Mesendoderm (in vitro differentiated cells): ENCODE results near the gene POU3F3.

Experiments
- DNase-seq: peaks from one replicate; pipeline ENCODE4 v3.0.0; 2013
- H2AK5ac ChIP-seq: 2 replicates; pipeline ENCODE4 v1.6.1; 2013; ENCODE audit warnings: low read length, inconsistent platforms
- H2BK120ac ChIP-seq: 2 replicates; pipeline ENCODE4 v1.6.1; 2013; ENCODE audit warnings: low read depth, mild to moderate bottlenecking, low read length, moderate library complexity, mixed read lengths
- H2BK15ac ChIP-seq: replicated peaks from 2 replicates; pipeline ENCODE4 v1.6.1; 2013; ENCODE audit warnings: low read depth, mild to moderate bottlenecking, moderate library complexity
- H2BK5ac ChIP-seq: 2 replicates; pipeline ENCODE4 v1.6.1; 2013; ENCODE audit warnings: low read length, inconsistent platforms
- H3K18ac ChIP-seq: 2 replicates; pipeline ENCODE4 v1.6.1; 2013; ENCODE audit warnings: mild to moderate bottlenecking, low read length, mixed read lengths
- H3K23ac ChIP-seq: one replicate; pipeline ENCODE4 v1.6.1; 2013; ENCODE audit warnings: low read length
- H3K27ac ChIP-seq: 2 replicates; pipeline ENCODE4 v1.5.1; 2013; ENCODE audit warnings: low read depth, mild to moderate bottlenecking, inconsistent platforms, low read length, moderate library complexity
- H3K27me3 ChIP-seq: 2 replicates; pipeline ENCODE4 v1.6.1; 2013; ENCODE audit warnings: low read length, control low read depth, mild to moderate bottlenecking, inconsistent platforms; ENCODE audit not compliant: insufficient read depth, poor library complexity
- H3K36me3 ChIP-seq: 2 replicates; pipeline ENCODE4 v1.6.1; 2013; ENCODE audit warnings: low read length, inconsistent platforms; ENCODE audit not compliant: control insufficient read depth, insufficient read depth
- H3K4ac ChIP-seq: one replicate; pipeline ENCODE4 v1.6.1; 2013; ENCODE audit warnings: low read depth, mild to moderate bottlenecking, low read length, moderate library complexity
- H3K4me1 ChIP-seq: 2 replicates; pipeline ENCODE4 v1.6.1; 2013; ENCODE audit warnings: low read depth, low read length, inconsistent platforms; ENCODE audit not compliant: control insufficient read depth
- H3K4me2 ChIP-seq: 2 replicates; pipeline ENCODE4 v1.6.1; 2013; ENCODE audit warnings: low read length
- H3K4me3 ChIP-seq: 2 replicates; pipeline ENCODE4 v1.5.1; 2013; ENCODE audit warnings: mild to moderate bottlenecking, low read length
- H3K56ac ChIP-seq: one replicate; pipeline ENCODE4 v1.6.1; 2013; ENCODE audit warnings: low read length
- H3K79me1 ChIP-seq: 2 replicates; pipeline ENCODE4 v1.6.1; 2013; ENCODE audit warnings: low read length, inconsistent platforms
- H3K79me2 ChIP-seq: 2 replicates; pipeline ENCODE4 v1.6.1; 2013; ENCODE audit warnings: mild to moderate bottlenecking, low read length; ENCODE audit not compliant: control insufficient read depth, insufficient read depth
- H3K9ac ChIP-seq: 2 replicates; pipeline ENCODE4 v1.6.1; 2013; ENCODE audit warnings: low read length, inconsistent platforms
- H4K5ac ChIP-seq: one replicate; pipeline ENCODE4 v1.6.1; 2013; ENCODE audit warnings: low read length
- H4K8ac ChIP-seq: one replicate; pipeline ENCODE4 v1.6.1; 2013; ENCODE audit warnings: low read depth, mild to moderate bottlenecking, control low read depth, low read length, moderate library complexity
- WGBS: extraction: QIAGEN DNeasy Blood & Tissue Kit; methylation state at CpG from one replicate; pipeline ENCODE4 v1.1.7; 2013; ENCODE audit warnings: low lambda C conversion rate, missing lambda C conversion rate; ENCODE audit not compliant: insufficient coverage; ENCODE audit errors: extremely low coverage; 5-methylcytosine and 5-hydroxymethylcytosine counted together

Gene POU3F3

DNA sequence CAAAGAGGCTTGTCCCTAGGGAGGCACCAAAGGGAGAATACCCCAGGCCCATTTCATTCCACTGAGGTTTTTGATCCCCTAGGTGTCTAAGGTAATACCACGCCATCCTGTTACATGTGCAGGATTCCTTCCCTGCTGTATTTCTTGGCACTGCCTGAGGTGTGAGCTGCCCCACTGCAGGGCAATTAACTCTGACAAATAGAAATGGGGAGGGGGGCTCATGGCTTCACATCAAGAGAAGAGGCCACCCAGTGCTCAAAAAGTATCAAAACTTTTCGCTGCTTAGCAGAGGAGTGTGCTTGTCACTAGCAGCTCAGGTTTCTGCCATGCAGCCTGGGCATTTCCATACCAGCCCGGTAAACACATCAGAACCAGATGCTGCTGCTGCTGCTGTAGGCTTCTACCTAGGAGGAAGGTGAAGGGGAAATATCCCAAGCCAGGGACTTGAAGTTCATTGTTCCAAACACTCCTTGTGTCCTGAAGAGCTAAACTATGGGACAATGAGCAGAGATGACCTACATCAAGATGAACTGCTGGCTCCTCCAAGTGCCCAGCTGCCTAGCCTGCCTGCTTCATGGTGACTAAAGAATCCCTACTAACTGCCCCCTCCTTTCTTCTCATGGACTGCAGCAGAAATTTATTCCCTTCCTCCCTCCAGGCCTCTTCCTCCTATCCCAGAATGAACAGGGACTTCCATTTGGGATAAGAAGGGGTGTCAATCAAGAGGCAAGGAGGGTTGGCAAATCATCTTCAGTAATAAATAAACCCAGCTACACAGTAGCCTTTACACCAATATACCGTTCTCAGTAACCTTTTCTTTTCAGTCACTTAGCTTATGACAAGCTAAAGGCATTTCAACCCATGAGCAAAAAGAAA is 16.4 kb downstream of the POU3F3 start:
- H2BK15ac ChIP-seq: no peak overlapping the region
- H3K27me3 ChIP-seq: peaks cover 74% of the 10 kb centered on the region
- DNase-seq: no peak
- H2BK5ac ChIP-seq: no peak overlapping the region
- no peak overlapping the region for H3K56ac ChIP-seq
- no peaks in the 10 kb centered on the region for H3K79me1 ChIP-seq
- H3K4me3 ChIP-seq: no peak overlapping the region
- H3K4ac ChIP-seq: no peak overlapping the region
- H2BK120ac ChIP-seq: no peak overlapping the region
- WGBS: no CpG with 5 or more reads among the region's 4 CpGs
- no peak overlapping the region for H3K23ac ChIP-seq
- H3K79me2 ChIP-seq: no peaks in the 10 kb centered on the region
- H3K27ac ChIP-seq: no peak overlapping the region
- H2AK5ac ChIP-seq: no peak overlapping the region
- H3K18ac ChIP-seq: no peak overlapping the region
- H3K4me1 ChIP-seq: no peaks in the 10 kb centered on the region
- H3K9ac ChIP-seq: no peak overlapping the region
- no peaks in the 10 kb centered on the region for H3K36me3 ChIP-seq
- H4K8ac ChIP-seq: no peak overlapping the region
- H3K4me2 ChIP-seq: no peak overlapping the region
- no peak overlapping the region for H4K5ac ChIP-seq

DNA sequence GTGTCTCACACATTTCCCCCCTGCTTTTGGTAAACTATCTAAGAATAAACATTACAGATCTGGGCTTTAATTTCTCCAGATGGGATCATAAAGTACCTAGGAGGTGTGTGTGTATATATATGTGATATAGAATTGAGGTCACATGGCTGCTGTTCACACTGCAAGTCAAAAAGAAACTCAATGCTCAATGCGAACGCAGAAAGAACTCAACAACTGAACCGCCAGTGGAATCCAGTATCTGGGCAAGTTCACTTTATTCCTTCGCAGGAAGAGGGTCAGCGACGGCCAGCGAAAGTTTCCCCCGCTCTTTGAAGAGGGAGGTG is 17.7 kb downstream of the POU3F3 start:
- no peak overlapping the region for H3K4me2 ChIP-seq
- DNase-seq: no peak
- no peak overlapping the region for H3K4me3 ChIP-seq
- H3K56ac ChIP-seq: no peak overlapping the region
- H3K4ac ChIP-seq: no peak overlapping the region
- no peak overlapping the region for H3K27ac ChIP-seq
- H3K27me3 ChIP-seq: peaks cover 61% of the 10 kb centered on the region
- H3K4me1 ChIP-seq: no peaks in the 10 kb centered on the region
- no peak overlapping the region for H3K23ac ChIP-seq
- H3K79me1 ChIP-seq: no peaks in the 10 kb centered on the region
- no peaks in the 10 kb centered on the region for H3K79me2 ChIP-seq
- H4K5ac ChIP-seq: no peak overlapping the region
- H2AK5ac ChIP-seq: no peak overlapping the region
- no peak overlapping the region for H2BK5ac ChIP-seq
- H2BK120ac ChIP-seq: no peak overlapping the region
- no peaks in the 10 kb centered on the region for H3K36me3 ChIP-seq
- no peak overlapping the region for H4K8ac ChIP-seq
- no peak overlapping the region for H3K18ac ChIP-seq
- no CpG with 5 or more reads among the region's 8 CpGs for WGBS
- no peak overlapping the region for H3K9ac ChIP-seq
- H2BK15ac ChIP-seq: no peak overlapping the region

DNA sequence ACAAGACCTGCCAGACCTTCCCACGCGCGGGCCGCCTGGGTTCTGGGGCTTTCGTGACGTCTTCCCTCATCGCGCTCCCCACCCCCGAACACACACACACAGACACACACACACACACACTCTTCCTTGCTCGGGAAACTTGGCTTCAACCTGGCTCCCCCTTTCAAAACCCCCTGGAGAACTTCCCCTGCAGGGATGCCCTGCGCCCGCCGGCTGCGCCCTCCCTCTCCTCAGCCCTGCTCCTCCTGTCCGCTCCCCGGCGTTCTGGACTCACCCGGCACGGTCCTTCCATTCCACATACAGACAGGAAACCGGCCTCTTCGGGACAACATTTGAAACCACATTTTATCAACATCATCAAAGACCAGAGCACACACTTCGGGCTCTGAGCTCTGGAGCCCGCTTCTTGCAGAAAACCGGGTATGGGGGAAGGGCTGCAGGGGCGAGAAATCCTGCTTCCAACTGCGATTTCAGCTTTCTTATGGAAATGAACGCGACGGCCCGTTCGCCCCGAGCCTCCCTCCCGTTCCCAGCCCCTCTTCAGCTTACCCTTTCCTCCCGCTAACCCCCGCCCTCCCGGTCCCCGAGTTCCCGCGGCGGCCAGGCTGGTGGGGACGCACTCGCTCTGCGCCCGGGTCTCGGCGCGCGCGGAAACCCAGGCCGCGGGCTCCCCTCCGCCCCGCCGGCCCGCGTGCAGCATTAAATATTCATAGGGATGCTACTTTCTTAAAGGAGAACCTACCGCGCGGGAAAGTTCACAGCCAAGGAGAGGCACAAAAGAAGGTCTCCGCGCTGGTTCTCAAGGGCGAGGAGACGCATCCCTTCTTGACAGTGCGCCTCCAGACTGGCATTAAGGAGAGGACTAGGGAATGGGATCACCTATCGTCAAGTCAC is 18.3 kb downstream of the POU3F3 start:
- no peak overlapping the region for H3K56ac ChIP-seq
- WGBS: no CpG with 5 or more reads among the region's 65 CpGs
- H4K5ac ChIP-seq: no peak overlapping the region
- H3K79me2 ChIP-seq: no peaks in the 10 kb centered on the region
- no peak overlapping the region for H3K4me3 ChIP-seq
- no peaks in the 10 kb centered on the region for H3K79me1 ChIP-seq
- H3K27ac ChIP-seq: no peak overlapping the region
- no peak overlapping the region for H3K4ac ChIP-seq
- no peak overlapping the region for H3K18ac ChIP-seq
- H3K4me2 ChIP-seq: peak overlapping the region; percentile 51
- H2BK15ac ChIP-seq: no peak overlapping the region
- H2BK5ac ChIP-seq: no peak overlapping the region
- no peak overlapping the region for H4K8ac ChIP-seq
- no peaks in the 10 kb centered on the region for H3K36me3 ChIP-seq
- H3K23ac ChIP-seq: no peak overlapping the region
- no peak overlapping the region for H2BK120ac ChIP-seq
- DNase-seq: peak; percentile 64
- H2AK5ac ChIP-seq: no peak overlapping the region
- H3K4me1 ChIP-seq: no peaks in the 10 kb centered on the region
- H3K9ac ChIP-seq: no peak overlapping the region
- peaks cover 55% of the 10 kb centered on the region for H3K27me3 ChIP-seq

DNA sequence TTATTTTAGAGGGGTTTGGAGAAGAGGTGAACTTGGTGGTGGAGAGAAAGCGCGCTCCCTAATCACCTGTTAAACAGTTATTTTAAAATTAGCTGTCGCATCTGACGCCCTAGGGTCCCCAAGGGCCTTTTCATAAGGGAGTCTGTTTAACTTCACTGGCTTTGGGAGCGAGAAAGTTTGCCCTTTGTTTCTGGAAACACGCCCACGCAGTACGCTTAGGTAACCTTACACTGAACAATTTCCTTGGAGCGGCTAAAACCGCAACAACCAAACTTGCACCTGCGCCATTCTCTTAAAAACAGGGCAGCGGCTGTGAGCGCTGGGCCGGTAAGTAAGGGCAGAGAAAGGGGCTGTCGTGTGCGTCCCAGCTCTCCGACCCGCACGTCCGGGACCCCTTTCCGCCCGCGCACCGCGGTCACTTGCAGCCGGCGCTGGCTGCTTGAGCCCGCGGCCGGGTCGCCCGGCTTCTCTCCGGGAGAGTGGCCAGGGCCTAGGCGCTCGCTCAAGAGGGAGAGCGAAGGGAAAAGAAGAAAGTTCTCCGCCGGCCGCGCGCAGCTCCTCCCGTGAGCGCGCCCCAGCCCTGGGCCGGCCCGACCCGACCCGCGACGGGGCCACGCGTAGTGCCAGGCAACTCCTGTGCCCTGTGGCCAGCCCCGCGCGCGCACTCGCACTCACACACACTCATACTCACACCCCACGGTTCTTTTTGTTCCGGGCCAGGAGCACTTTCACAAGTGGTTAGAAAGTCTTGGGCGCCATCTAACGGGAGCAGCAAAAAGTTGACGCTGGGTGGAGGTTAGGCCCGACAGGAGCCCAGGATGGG is 19.2 kb downstream of the POU3F3 start:
- Histone ChIP-seq H2BK15ac (no peak overlapping the region), H3K4me2 (peak overlapping the region; percentile 51), H3K27ac (no peak overlapping the region), H3K23ac (no peak overlapping the region), H3K79me2 (no peaks in the 10 kb centered on the region), H3K18ac (no peak overlapping the region), H3K4me1 (no peaks in the 10 kb centered on the region), H3K79me1 (no peaks in the 10 kb centered on the region), H2AK5ac (no peak overlapping the region), H2BK120ac (no peak overlapping the region), H3K4ac (no peak overlapping the region), H2BK5ac (no peak overlapping the region), H3K56ac (no peak overlapping the region), H3K9ac (peak overlapping the region; percentile 51), H4K5ac (no peak overlapping the region), H4K8ac (no peak overlapping the region), H3K4me3 (peak overlapping the region; percentile 36), H3K36me3 (no peaks in the 10 kb centered on the region), H3K27me3 (peaks cover 47% of the 10 kb centered on the region)
- DNase-seq: peak; percentile 84
- WGBS: no CpG with 5 or more reads among the region's 63 CpGs

DNA sequence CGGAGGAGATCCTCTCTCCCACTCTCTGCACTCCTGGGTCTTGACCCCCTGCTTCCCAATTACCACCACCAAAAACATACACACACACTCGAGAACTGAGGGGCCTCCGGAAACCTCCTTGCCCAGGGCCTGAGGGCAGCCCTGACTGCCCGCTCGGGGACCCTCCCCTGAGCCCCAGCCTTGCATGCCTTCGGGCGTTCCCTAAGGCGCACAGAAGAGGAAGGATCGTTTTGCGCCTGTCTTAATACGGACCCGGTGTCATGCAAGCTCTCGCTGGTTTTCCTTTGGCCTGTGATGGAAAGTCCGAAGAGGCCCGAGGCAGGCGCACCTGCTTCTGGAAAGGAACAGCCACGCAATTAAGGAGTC is 19.8 kb downstream of the POU3F3 start:
- Histone ChIP-seq H3K79me2 (no peaks in the 10 kb centered on the region), H3K27me3 (peaks cover 41% of the 10 kb centered on the region), H4K5ac (no peak overlapping the region), H3K18ac (no peak overlapping the region), H2AK5ac (no peak overlapping the region), H4K8ac (no peak overlapping the region), H3K27ac (no peak overlapping the region), H3K4ac (no peak overlapping the region), H3K56ac (no peak overlapping the region), H3K79me1 (no peaks in the 10 kb centered on the region), H2BK120ac (no peak overlapping the region), H3K36me3 (no peaks in the 10 kb centered on the region), H3K4me3 (no peak overlapping the region), H3K4me1 (no peaks in the 10 kb centered on the region), H2BK15ac (no peak overlapping the region), H3K23ac (no peak overlapping the region), H3K9ac (no peak overlapping the region), H2BK5ac (no peak overlapping the region), H3K4me2 (peak overlapping the region; percentile 23)
- no peak for DNase-seq
- WGBS: no CpG with 5 or more reads among the region's 17 CpGs
